GM19240 (cell line): ENCODE results near the gene HARBI1.

Source experiments
- DNase-seq: peaks from one replicate; pipeline ENCODE4 v3.0.0; 2011; ENCODE audit warnings: low spot score; ENCODE audit not compliant: insufficient read length

Gene HARBI1

GRCh38 chr11:46554213-46555147, 62.5 kb downstream of the HARBI1 start:
- no peak for DNase-seq

DNA sequence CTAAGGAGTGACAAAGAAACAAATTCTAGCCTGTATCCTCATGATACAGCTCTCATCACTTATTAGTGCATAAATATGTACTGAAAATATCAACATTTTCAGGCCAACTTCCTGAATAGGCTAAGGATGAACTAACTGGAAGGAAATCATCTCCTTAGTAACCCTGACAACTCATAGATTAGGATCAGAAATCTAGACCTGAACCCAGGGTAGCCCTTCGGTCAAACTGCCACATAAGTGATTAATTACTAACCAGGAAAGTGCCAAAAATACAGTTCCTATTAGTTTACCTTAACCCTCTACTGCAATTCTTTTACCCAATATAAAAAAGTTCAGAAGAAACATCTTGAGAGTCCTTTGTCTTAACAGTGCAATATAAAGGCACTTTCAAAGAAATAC, 63.2 kb downstream of the HARBI1 start:
- no peak for DNase-seq
